Fibroblast of villous mesenchyme (primary cell): ENCODE results near the gene TCERG1L. TPM values are rescaled to one million over a fixed set of nuclear protein-coding genes. Genes with fewer than 3 reads are reported as not detected.

Experiments used
- DNase-seq: peaks from one replicate; pipeline ENCODE4 v3.0.0-alpha.2; 2010; ENCODE audit warnings: low read depth
- H3K4me3 ChIP-seq: 2 replicates; pipeline ENCODE4 v1.5.1; 2011; ENCODE audit warnings: low read depth, mild to moderate bottlenecking, low read length
- CTCF ChIP-seq: IDR thresholded peaks from 2 replicates; pipeline ENCODE4 v1.5.1; 2012; ENCODE audit warnings: low read depth, mild to moderate bottlenecking, low read length; ENCODE audit not compliant: insufficient read depth
- total RNA-seq: library from RNA; depleted of rRNA; stranded (reverse); fragments of >200 nt; gene quantifications from 2 replicates; pipeline ENCODE4 v1.2.3, GENCODE V29; 2012

The TCERG1L gene
- total RNA-seq, 1 donor: not detected

DNA sequence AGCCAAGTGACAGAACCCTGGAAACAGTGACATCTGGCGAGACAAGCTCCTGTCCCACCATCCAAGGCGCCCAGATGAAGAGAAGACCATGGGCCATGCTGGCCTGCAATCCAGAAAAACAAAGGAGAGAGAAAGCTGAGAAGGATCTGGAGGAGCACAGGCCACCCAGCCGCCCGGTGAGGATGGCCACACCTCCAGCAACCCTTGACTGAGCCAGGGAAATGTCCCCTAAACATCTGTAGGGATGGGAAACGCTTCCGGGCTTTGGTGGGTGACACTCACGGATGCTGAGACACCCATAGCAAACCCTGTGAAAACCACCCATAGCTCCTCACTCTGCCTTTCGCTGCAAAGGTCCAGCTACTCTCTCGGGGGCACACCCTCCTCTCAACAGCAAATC is 32.0 kb downstream of the TCERG1L start:
- H3K4me3 ChIP-seq: no peak overlapping the region
- DNase-seq: no peak
- no peak for TF ChIP-seq CTCF

DNA sequence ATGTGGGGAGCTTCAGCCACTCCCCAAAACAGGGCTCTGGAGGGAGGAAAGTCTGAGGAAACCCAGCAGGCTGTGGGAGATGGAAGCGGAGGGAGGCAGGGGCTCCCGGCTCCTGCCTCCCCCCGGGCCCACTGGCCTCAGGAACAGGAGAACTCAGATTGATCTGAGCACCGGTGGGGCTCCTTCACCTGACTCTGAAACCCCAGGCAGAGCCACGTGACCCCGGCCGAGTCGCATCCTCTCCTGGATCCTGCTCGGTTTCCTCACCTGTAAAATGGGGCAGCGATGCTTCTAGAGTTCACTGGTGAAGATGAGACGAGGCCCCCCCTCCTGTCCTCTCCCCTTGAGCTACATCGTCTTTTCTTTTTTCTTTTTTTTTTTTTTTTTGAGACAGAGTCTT is 33.6 kb downstream of the TCERG1L start:
- no peak overlapping the region for H3K4me3 ChIP-seq
- no peak for DNase-seq
- TF ChIP-seq CTCF: no peak

DNA sequence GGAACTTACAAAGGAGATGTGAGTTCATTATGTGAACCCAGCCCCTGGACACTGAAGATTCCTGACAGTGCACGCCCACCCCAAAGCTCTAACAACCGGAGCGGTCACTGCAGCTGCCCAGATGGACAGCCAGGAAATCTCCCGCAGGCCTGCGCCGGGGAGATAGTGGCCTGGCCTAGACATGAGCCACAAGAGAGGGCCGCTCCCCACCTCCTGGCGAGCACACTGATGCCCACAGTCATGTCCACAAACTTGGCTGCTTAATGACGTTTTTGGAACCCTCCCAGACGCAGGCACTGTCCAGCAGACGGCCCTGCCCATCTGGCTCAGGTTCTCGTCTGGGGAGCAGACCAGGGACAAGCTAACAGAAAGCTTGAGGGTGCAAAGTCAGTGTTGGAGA is 34.2 kb downstream of the TCERG1L start:
- no peak for TF ChIP-seq CTCF
- DNase-seq: no peak
- H3K4me3 ChIP-seq: no peak overlapping the region

GRCh38 chr10:131275691-131276090 is 35.8 kb downstream of the TCERG1L start:
- no peak for TF ChIP-seq CTCF
- H3K4me3 ChIP-seq: no peak overlapping the region
- no peak for DNase-seq

- no peak overlapping the region for H3K4me3 ChIP-seq
- no peak for TF ChIP-seq CTCF
- DNase-seq: no peak
Measured at GRCh38 chr10:131274883-131275282, 36.6 kb downstream of the TCERG1L start.

DNA sequence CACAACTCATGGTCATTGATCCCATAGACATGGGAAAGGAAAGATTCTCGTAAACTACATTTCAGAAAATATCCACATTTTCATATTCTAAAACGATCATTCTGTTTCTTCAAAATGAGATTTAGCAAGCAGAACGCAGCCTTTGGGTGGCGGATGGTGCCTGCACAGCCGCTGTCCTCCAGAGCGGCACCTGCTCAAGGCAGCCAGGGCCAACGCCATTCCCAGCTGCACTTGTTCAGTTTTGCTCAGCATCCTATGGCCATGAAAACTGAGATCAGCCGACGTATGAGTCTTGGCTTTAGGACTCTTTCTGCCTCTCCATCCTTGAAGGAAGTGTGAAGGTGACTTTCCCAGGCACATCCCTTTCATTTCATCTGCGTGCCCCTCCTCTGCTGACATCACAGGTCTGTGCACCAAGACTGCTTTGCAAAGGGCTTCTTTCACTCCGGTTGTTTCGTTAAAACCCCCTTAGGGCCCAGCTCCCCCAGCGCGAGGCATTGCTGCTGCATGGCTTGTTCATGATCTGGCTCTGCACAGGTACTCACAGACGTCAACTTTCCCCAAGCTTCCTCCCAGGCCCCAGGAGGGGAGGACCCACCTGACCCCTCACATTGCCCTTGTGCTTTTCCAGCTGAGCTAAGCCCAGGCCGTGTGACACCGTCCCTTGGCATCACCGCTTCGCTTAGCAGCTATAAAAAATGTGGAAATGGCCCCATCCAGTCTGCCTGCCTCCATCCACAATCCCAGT is 37.2 kb downstream of the TCERG1L start:
- DNase-seq: no peak
- no peak overlapping the region for H3K4me3 ChIP-seq
- no peak for TF ChIP-seq CTCF

- no peak for TF ChIP-seq CTCF
- H3K4me3 ChIP-seq: no peak overlapping the region
- no peak for DNase-seq
Measured at GRCh38 chr10:131273476-131273875, 38.0 kb downstream of the TCERG1L start.
